Kasumi-1 (cell line): ENCODE results near the gene SYNDIG1.
"Not testable (repeated sequence)": the region's sequence is repeated elsewhere in the genome, so short reads cannot be mapped to it uniquely, and the experiment has no call there.

Experiments used
- DNase-seq, 2 experiments: peaks; one replicate each; lab custom pipeline; 2025; lab: John Stamatoyannopoulos, UW

The SYNDIG1 gene

DNA sequence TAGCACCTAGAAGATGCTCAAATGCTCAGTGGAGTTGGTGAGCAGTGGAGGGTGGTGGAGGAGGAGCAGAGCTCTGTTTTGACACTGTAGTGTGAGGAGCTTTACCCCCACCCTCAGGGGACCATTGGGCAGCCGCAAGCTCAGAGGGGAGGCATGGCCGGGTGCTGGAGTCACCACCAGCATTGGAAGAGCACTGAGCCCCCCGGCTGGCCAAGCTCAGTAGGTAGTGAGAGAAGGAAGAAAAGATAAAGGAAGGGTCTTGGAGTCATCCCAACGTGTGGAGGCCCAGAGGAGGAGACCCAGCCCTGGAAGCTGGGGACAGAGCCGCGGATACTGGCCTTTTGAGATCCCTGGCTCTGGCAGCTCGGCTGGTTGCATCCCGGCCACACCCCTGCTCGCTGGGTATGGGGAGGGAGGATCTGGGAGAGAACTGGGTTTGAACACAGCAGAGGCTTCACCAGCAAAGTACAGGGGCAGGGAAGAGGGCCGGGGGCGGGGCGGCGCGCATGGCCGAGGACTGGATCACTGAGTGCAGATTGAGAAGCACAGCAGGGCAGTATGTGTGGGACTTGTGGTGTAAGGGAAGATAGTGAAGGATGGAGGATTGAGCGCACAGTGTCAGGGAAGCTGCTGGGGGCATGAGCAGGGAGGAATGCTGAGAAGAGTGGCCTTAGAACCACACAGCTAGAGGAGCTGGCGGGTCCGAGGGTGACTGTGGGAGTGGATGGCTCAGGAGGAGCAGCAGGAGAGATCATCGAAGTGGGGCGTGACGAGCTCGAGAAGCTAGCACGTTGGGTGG lies 24.4 kb downstream of the SYNDIG1 start:
- no peak for DNase-seq

GRCh38 chr20:24494460-24494920 lies 25.1 kb downstream of the SYNDIG1 start:
- no peak for DNase-seq

DNA sequence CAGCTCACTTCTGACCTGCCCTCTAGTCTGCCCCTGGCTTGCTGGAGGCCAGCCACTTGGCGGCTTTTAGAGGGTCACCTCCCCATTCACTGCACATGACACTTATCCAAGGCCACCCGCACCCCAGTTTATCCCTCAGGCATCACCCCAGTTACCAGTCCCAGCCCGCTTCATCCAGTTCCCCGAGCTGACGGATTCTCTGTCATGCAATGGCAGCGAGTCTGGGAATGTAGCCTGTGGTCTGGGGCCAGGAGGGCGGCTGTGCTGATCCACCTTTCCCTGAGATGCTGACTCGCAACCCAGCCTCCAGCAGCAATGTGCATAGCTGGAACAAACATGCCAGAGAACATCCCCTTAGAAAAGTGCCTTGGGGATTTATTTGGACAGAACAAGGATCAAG lies 25.8 kb downstream of the SYNDIG1 start:
- DNase-seq = no peak

GRCh38 chr20:24497851-24498250 lies 28.4 kb downstream of the SYNDIG1 start:
- no peak for DNase-seq

GRCh38 chr20:24498641-24499040 lies 29.2 kb downstream of the SYNDIG1 start:
- DNase-seq = no peak

DNA sequence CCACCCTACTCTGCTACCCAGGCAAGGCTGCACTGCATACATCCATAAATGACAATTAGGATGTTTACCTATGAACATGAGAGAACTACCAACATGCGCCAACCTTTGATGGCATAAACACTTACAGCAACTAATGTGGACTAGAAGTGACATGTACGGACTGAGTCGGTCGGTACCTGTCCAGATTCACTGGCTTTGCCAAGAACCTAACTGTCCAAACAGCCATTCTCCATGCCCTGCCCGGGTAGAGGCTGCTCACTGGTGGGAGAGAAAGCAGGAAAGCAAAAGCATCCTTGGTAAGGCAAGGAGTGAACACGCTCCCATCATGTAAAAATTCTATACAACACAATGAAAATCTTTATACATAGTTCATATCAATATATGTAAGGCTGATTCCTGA lies 30.0 kb downstream of the SYNDIG1 start:
- no peak for DNase-seq

DNA sequence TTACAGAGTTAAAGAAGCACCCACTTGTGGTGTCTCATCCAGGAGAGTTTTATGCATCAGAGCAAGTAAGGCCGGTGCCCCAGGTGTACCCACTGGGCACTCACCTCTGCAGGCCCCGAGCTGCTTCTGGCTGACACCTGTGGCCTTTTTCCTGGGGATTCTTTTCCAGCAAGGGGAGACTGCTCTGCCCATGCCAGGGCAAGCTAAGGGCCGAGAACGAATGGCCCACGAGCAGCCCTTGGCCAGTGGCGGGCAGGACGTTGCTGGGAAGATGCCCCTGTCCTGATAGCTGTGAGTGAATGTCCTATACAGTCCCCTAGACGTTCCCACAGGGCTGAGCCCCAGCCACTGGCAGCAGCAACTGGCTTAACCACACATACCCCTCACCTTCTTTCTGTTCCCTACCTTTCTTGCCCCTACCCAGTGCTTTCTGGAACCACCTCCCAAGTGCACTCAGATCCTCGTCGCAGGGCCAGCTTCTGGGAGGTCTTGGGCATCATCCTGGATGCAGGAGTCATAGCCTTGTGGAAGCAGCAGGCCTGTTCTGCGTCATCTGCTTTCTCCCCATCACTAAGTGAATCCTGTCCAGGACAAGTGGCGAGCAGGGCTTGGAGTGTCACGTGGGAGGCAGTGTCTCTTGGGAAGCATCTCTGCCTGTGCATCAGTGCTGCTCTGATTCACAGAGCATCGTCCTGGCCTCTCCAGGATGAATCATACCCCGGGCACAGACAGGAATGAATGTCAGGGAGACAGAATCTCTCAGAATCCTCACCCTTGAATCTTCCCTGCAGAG lies 32.5 kb downstream of the SYNDIG1 start:
- DNase-seq = no peak

DNA sequence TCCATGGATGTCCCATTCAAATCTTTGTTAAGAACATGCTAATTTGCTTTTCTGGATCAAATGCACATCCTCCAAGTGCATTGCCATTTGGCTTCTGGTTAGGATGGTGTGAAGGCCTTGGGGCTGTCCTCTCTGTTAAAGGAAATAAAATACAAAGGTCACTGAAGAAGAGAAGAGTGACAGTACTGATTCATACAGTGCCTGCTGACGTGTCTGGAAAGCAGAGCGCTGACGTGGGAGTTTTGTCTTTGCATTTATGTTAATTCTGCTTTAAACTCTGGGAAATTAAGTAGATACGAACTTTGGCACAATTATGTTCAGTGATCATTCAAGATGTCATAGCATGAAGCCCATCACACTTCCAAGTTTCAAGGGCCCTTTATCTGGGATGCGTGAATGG lies 33.2 kb downstream of the SYNDIG1 start:
- DNase-seq = no peak

- DNase-seq = no peak
Observed at GRCh38 chr20:24503352-24503931, 34.0 kb downstream of the SYNDIG1 start.

DNA sequence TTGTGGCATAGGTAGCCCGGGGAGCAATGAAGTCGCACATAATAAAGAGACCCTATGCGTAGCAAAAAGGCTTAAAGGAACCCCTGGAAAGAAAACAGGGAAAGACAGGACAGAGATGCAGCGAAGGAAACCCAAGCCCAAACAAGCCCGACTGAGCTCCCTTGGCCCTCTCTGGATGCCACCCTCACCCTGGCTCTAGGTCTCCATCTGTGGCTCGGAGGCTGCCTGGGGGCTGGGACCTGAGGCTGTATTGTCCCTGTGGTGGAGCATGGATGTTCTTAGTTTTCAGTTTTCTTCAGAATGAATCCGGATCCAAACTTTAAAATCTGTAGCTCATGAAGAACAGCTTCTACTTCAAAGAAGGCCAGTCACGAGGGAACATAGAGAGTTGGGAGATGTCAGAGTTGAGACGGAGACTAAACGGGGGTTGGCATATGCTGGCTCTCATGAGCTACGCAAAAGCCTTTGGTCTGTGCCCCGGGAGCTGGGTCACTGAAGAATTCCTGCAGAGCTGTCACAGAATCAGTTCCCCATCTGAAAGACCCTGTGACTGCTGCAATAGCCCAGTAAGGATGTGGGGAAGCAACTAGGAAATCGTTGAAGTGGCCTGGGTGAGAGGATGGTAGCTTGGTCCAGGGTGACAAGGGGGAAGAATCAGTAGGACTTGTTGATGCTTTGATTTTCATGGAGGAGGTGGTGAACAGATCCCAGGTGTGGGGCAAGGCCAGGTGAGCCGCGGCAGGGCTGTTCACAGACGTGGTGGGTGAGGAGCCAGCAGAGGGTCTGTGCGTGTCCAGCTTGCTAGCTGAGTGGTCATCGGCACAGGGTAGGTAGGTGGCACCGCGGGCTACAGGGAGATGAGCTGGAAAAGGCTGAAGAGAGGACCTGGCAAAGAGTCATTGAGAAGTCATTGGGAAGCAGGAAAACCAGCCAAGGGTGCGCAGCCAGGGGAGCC lies 35.2 kb downstream of the SYNDIG1 start:
- DNase-seq = no peak

DNA sequence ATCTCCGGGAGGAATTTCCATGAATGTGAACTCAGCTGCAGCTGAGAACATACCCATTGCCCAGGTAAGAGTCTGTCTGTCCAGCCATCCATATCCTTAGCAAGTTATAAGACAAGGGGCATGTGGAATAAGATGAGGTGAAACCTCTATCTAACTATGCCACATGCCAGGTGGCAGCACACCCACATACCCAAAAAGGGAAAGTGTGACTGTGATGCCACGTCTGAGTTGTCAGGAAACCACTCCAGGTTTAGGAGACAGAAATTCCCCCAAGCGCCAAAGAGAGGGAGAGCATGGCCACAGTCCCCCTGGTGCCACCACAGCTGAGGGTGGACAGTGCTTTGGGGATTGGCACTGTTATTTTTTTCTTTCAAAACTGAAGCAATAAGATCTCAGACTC lies 36.7 kb downstream of the SYNDIG1 start:
- no peak for DNase-seq

GRCh38 chr20:24506696-24507095 lies 37.3 kb downstream of the SYNDIG1 start:
- no peak for DNase-seq

GRCh38 chr20:24507182-24507853 lies 37.9 kb downstream of the SYNDIG1 start:
- DNase-seq = no peak

GRCh38 chr20:24512441-24512840 lies 43.0 kb downstream of the SYNDIG1 start:
- not testable (repeated sequence) for DNase-seq

- no peak for DNase-seq
Observed at GRCh38 chr20:24518515-24518914, 49.1 kb downstream of the SYNDIG1 start.

DNA sequence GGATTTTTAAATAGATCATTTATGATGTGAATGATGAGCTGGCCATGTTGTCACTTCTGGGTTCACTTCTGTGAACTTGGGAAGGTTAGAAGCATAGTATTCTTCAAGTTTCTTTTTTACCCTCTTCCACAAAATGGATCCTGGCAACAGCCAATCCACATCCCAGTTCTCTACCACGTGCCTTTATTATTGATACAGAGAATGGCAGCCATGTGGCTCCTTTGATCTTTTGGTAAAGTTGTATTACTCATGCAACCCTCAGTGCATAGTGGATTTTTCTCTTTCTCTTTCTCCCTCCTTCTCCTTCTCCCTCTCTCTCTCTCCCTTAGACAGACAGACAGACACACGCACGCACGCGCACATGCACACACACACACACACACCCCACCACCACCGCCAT lies 50.0 kb downstream of the SYNDIG1 start:
- DNase-seq = no peak

DNA sequence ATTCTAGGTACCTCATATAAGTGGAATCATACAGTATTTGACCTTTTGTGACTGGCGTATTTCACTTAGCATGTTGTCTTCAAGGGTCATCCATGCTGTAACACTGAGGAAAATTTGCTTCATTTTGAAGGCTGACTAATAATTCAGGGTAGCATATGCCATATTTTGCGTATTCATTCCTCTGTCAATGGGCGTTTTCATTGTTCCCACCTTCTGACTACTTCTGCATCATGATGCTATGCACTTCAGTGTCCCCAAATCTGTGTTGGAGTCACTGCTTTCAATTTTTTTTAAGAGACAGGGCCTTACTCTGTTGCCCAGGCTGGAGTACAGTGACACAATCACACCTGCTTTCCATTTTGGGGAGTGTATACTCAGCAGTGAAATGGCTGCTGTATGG lies 51.6 kb downstream of the SYNDIG1 start:
- no peak for DNase-seq

DNA sequence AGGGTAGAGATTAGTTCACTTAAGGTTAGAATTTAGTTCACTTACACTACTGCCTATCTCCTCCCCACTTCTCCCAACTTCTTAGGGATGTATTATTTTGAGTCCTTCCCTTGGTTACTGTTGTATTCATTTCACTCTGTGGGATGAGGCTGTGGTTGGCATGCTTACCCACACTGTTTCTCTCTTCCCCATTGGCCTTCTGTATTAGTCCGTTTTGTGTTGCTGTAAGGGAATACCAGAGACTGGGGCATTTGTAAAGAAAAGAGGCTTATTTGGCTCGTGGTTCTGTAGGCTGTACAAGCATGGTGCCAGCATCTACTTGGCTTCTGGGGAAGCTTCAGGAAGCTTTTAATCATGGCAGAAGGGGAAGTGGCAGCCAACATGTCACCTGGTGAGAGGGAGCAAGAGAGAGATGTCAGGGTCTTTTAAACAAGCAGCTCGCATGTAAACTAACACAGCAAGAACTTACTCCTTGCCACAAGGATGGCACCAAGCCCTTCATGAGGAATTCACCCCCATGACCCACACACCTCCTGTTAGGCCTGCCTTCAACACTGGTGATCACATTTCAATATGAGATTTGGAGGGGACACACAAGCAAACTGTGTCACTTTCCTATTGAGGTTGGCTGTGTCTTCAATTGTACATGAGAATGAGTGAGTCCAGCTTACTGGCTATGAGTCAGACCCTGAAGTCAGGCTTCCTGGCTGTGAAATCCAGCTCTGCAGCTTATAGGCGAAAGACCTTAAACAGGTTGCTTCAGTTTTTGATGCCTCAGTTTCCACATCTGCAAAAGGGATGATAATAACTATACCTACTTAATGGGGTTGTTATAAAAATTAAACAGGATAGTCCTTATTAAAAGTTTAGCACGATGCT lies 53.3 kb downstream of the SYNDIG1 start:
- no peak for DNase-seq

DNA sequence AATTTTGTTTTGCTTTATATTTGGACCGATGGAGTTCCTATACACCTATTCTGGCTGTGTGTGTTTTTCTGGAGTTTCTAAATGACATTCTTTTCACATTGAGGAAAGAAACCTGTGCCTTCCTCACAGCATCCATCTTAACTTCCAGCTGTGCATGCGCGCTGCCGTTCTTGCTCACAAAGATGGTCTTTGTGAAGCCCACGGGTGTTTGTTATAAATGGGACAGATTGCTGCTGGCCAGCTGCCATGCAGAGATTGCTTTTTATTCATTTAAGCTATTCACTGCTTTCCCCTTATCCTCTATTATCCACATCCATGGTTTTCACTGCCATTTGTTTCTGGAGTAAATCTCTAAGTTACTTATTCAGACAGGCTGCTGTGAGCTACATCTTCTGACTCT lies 54.2 kb downstream of the SYNDIG1 start:
- DNase-seq = no peak
